GM23248 (cell line): ENCODE measurements around the gene NCOA3. TPM values are rescaled to one million over a fixed set of nuclear protein-coding genes. Genes with fewer than 3 reads are reported as not detected.

Source experiments
- DNase-seq: peaks from one replicate; pipeline ENCODE4 v3.0.0-alpha.2; 2015
- H2AFZ ChIP-seq: fragments of 200-600 bp; sonication (generic); 2 replicates; pipeline ENCODE4 v1.6.1; 2016; ENCODE audit warnings: antibody characterized with exemption
- H3F3A ChIP-seq: fragments of 200-600 bp; sonication (generic); 2 replicates; pipeline ENCODE4 v1.6.1; 2016; ENCODE audit warnings: mild to moderate bottlenecking, antibody characterized with exemption, mixed run types; ENCODE audit not compliant: insufficient read depth
- H3K27ac ChIP-seq: fragments of 200-600 bp; sonication (generic); 2 replicates; pipeline ENCODE4 v1.5.1; 2016; ENCODE audit warnings: mild to moderate bottlenecking
- H3K27me3 ChIP-seq: fragments of 200-600 bp; sonication (generic); replicated peaks from 2 replicates; pipeline ENCODE4 v1.6.1; 2016; ENCODE audit warnings: mild to moderate bottlenecking; ENCODE audit not compliant: insufficient read depth
- H3K36me3 ChIP-seq: fragments of 200-600 bp; sonication (generic); 2 replicates; pipeline ENCODE4 v1.6.1; 2016; ENCODE audit warnings: low read depth, mild to moderate bottlenecking
- H3K4me1 ChIP-seq: fragments of 200-600 bp; sonication (generic); 2 replicates; pipeline ENCODE4 v1.6.1; 2016; ENCODE audit warnings: mild to moderate bottlenecking; ENCODE audit not compliant: insufficient read depth
- H3K4me2 ChIP-seq: fragments of 200-600 bp; sonication (generic); one replicate; pipeline ENCODE4 v1.6.1; 2016; ENCODE audit warnings: mild to moderate bottlenecking; ENCODE audit not compliant: unreplicated experiment
- H3K4me3 ChIP-seq: fragments of 200-600 bp; sonication (generic); 2 replicates; pipeline ENCODE4 v1.5.1; 2016; ENCODE audit warnings: mild to moderate bottlenecking
- H3K79me2 ChIP-seq: fragments of 200-600 bp; sonication (generic); 2 replicates; pipeline ENCODE4 v1.6.1; 2016; ENCODE audit warnings: mild to moderate bottlenecking; ENCODE audit not compliant: insufficient read depth
- H3K9ac ChIP-seq: fragments of 200-600 bp; sonication (generic); 2 replicates; pipeline ENCODE4 v1.6.1; 2016; ENCODE audit warnings: mild to moderate bottlenecking
- H3K9me2 ChIP-seq: fragments of 200-600 bp; sonication (generic); 2 replicates; pipeline ENCODE4 v1.6.1; 2016; ENCODE audit warnings: mixed run types, mild to moderate bottlenecking, moderate library complexity; ENCODE audit not compliant: insufficient read depth
- H3K9me3 ChIP-seq: fragments of 200-600 bp; sonication (generic); one replicate; pipeline ENCODE4 v1.6.1; 2017; ENCODE audit warnings: low read depth
- H4K20me1 ChIP-seq: fragments of 200-600 bp; sonication (generic); 2 replicates; pipeline ENCODE4 v1.6.0; 2016; ENCODE audit not compliant: insufficient read depth
- EZH2 ChIP-seq: fragments of 200-600 bp; sonication (generic); IDR thresholded peaks from 2 replicates; pipeline ENCODE4 v1.6.1; 2018; ENCODE audit warnings: antibody characterized with exemption, mild to moderate bottlenecking; ENCODE audit not compliant: insufficient read depth, poor library complexity, severe bottlenecking
- EZH2phosphoT487 ChIP-seq: fragments of 200-600 bp; sonication (generic); IDR thresholded peaks from 2 replicates; pipeline ENCODE4 v1.6.1; 2018; ENCODE audit warnings: antibody characterized with exemption, moderate library complexity, mild to moderate bottlenecking, low read depth; ENCODE audit not compliant: insufficient read depth
- WGBS, 2 experiments: methylation state at CpG; one replicate each; pipeline ENCODE4 v1.1.6; 2015 to 2017; ENCODE audit warnings: low lambda C conversion rate in 2 of 2, low coverage in 1 of 2; ENCODE audit errors: missing lambda C conversion rate in 2 of 2; 5-methylcytosine and 5-hydroxymethylcytosine counted together
- in situ Hi-C: fragments of 300-500 bp; cut with MboI; formaldehyde crosslinking; loops from 2 replicates; pipeline ENCODE4 v1.15.0; 2020
- polyA plus RNA-seq: library from polyadenylated mRNA; unstranded; fragments of >200 nt; fragmentation: Nextera tagmentation; extraction: Ambion mirVana; gene quantifications from 2 replicates; pipeline ENCODE4 v1.2.1, GENCODE V29; 2016
- total RNA-seq: library from RNA; depleted of rRNA; stranded (reverse); fragments of >200 nt; shearing (Covaris generic); gene quantifications from 2 replicates; pipeline ENCODE4 v1.2.3, GENCODE V29; 2014

Gene NCOA3
- total and polyA plus RNA-seq, 2 experiments from 2014 or later: 19.5 to 36.6 TPM

DNA sequence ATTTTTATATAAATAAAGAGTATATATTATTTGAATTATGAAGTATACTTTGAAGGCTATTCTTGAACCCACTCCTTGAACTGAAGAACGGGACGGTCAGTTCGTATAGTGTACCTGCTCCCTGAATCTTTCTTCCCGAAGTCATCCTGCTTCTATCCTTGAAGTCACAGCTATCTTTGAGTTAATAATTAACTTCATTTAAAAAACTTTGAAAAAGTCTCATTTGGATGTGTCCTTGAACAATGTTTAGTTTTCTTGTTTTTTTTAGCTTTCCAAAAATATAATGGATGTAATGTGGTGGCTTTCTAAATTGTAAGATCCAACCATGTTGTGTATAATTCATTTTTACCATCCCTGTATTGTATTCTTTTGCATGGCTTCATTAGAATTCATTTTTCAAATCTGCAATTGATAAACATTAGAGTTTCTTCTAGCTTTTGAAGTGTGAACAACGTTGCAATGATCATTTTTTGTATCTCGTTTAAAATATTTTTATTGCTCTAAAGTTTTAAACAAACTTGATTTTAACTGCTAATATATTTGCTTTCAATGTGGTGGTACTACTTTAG is 94.4 kb downstream of the NCOA3 start:
- WGBS, 2 experiments: 97 to 98% methylated on average over 6 of the region's 6 CpGs
- 0 out of 2 replicates have a peak, but pooled peaks cover 5% of the 10 kb centered on the region for H4K20me1 ChIP-seq
- H3K27me3 ChIP-seq: no peaks in the 10 kb centered on the region
- H3K79me2 ChIP-seq: peaks cover 94% of the 10 kb centered on the region
- TF ChIP-seq EZH2phosphoT487 (no peak), EZH2 (no peak)
- in situ Hi-C loops: no loop called here
- H3K4me1 ChIP-seq: peaks cover 5% of the 10 kb centered on the region; the same call in 1 of the 2 replicates
- H3K4me2 ChIP-seq: no peak overlapping the region
- H3K9me3 ChIP-seq: no peaks in the 10 kb centered on the region
- no peak overlapping the region for H3K9ac ChIP-seq
- H2AFZ ChIP-seq: no peak overlapping the region
- H3K36me3 ChIP-seq: no peaks in the 10 kb centered on the region
- no peak overlapping the region for H3K27ac ChIP-seq
- H3F3A ChIP-seq: no peaks in the 10 kb centered on the region
- no peak overlapping the region for H3K4me3 ChIP-seq
- no peaks in the 10 kb centered on the region for H3K9me2 ChIP-seq
- no peak for DNase-seq

GRCh38 chr20:47597090-47597489 is 95.4 kb downstream of the NCOA3 start:
- Histone ChIP-seq H3F3A (no peaks in the 10 kb centered on the region), H3K4me2 (no peak overlapping the region), H3K36me3 (no peaks in the 10 kb centered on the region), H3K9me3 (no peaks in the 10 kb centered on the region), H3K27me3 (no peaks in the 10 kb centered on the region), H3K4me3 (no peak overlapping the region), H3K9ac (no peak overlapping the region), H2AFZ (no peak overlapping the region), H3K27ac (no peak overlapping the region), H3K79me2 (peaks cover 94% of the 10 kb centered on the region), H3K9me2 (no peaks in the 10 kb centered on the region), H4K20me1 (no peaks in the 10 kb centered on the region), H3K4me1 (peaks cover 7% of the 10 kb centered on the region; the same call in 1 of the 2 replicates)
- DNase-seq: no peak
- in situ Hi-C loops: no loop called here
- TF ChIP-seq EZH2 (no peak), EZH2phosphoT487 (no peak)

DNA sequence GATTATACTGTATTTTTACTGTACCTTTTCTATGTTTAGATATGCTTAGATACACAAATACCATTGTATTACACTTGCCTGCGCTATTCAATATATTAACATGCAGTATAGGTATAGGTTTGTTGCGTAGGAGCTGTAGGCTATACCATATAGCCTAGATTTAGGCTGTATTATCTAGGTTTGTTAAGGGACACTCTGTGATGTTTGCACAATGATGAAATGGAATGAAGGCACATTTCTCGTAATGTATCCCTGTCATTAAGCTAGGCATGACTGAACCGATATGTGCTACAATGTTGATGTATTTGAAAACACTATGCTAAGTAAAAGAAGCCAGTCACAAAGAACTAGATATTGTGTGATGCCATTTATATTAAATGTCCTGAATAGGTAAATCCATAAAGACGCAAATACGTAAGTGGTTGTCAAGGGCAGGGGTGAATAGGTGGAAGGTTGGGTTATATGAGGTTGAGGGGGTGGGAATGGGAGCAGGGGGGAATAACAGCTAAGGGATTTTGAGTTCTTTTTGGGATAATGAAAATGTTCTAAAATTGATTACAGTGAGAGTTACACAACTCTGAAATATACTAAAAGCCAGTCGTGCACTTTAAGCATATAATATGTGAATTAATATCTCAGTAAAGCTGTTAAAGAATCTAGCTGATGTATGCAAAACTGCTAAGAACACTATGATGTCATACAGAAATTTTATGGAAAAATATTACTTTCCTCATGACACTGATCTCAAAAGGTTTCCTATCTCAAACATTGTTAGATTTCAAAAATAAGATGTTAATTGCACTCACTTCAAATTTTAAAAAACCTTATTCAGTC is 97.4 kb downstream of the NCOA3 start:
- H3K4me1 ChIP-seq: peaks cover 12% of the 10 kb centered on the region; the same call in 1 of the 2 replicates
- H3F3A ChIP-seq: no peaks in the 10 kb centered on the region
- H2AFZ ChIP-seq: no peak overlapping the region
- no peaks in the 10 kb centered on the region for H3K36me3 ChIP-seq
- H3K79me2 ChIP-seq: peaks cover 96% of the 10 kb centered on the region
- in situ Hi-C loops: no loop called here
- no peak for TF ChIP-seq EZH2
- TF ChIP-seq EZH2phosphoT487: no peak
- WGBS, 2 experiments: 98% methylated on average over 7 of the region's 7 CpGs
- H3K9me3 ChIP-seq: no peaks in the 10 kb centered on the region
- no peak overlapping the region for H3K9ac ChIP-seq
- no peaks in the 10 kb centered on the region for H3K9me2 ChIP-seq
- no peak overlapping the region for H3K27ac ChIP-seq
- H3K27me3 ChIP-seq: no peaks in the 10 kb centered on the region
- no peaks in the 10 kb centered on the region for H4K20me1 ChIP-seq
- no peak overlapping the region for H3K4me3 ChIP-seq
- no peak for DNase-seq
- no peak overlapping the region for H3K4me2 ChIP-seq

DNA sequence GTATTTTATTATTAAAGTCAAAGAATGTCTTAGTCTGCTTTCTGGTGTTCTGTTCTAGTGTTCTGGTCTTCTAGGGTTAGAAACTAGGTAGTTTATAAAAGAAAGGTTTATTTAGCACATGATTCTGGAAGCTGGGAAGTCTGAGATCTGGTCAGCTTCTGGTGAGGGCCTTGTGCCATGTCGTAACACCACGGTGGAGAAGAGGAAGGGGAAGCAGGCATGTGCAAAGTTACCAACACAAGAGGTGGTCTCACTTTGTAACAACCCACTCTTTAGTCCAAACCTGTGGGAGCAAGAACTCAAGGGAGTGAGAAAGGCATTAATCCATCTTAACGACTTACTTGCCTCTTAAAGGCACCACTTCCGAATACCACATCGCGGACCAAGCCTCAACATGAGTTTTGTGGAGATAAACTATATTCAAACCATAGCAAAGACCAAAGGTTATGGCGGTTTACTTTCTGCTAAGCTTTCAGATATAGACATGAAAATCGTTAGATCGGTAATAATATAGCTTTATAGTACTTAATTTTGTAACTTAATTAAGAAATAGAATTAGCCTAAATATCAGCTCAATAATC is 99.4 kb downstream of the NCOA3 start:
- H3K9ac ChIP-seq: no peak overlapping the region
- H3K9me3 ChIP-seq: no peaks in the 10 kb centered on the region
- H3F3A ChIP-seq: no peaks in the 10 kb centered on the region
- H2AFZ ChIP-seq: no peak overlapping the region
- H3K79me2 ChIP-seq: peaks cover 98% of the 10 kb centered on the region
- no peaks in the 10 kb centered on the region for H4K20me1 ChIP-seq
- in situ Hi-C loops: loop anchor here (25.0 kb wide), 1 partner anchor 839 kb away; no protein-coding TSS in a partner anchor
- no peaks in the 10 kb centered on the region for H3K27me3 ChIP-seq
- peaks cover 12% of the 10 kb centered on the region; the same call in 1 of the 2 replicates for H3K4me1 ChIP-seq
- TF ChIP-seq EZH2: no peak
- TF ChIP-seq EZH2phosphoT487: no peak
- no peak overlapping the region for H3K27ac ChIP-seq
- no peaks in the 10 kb centered on the region for H3K36me3 ChIP-seq
- 96 to 97% methylated on average over 9 of the region's 9 CpGs for WGBS, 2 experiments
- no peak for DNase-seq
- no peaks in the 10 kb centered on the region for H3K9me2 ChIP-seq
- H3K4me3 ChIP-seq: no peak overlapping the region
- H3K4me2 ChIP-seq: no peak overlapping the region
